ENCODE measurements around the gene GALNT11. TPM values are rescaled to one million over a fixed set of nuclear protein-coding genes. Genes with fewer than 3 reads are reported as not detected.
"Not testable (repeated sequence)": the region's sequence is repeated elsewhere in the genome, so short reads cannot be mapped to it uniquely, and the experiment has no call there.

GALNT11 gene
- total RNA-seq, 2 donors from 2014 or later: 45.9 to 54.4 TPM

DNA sequence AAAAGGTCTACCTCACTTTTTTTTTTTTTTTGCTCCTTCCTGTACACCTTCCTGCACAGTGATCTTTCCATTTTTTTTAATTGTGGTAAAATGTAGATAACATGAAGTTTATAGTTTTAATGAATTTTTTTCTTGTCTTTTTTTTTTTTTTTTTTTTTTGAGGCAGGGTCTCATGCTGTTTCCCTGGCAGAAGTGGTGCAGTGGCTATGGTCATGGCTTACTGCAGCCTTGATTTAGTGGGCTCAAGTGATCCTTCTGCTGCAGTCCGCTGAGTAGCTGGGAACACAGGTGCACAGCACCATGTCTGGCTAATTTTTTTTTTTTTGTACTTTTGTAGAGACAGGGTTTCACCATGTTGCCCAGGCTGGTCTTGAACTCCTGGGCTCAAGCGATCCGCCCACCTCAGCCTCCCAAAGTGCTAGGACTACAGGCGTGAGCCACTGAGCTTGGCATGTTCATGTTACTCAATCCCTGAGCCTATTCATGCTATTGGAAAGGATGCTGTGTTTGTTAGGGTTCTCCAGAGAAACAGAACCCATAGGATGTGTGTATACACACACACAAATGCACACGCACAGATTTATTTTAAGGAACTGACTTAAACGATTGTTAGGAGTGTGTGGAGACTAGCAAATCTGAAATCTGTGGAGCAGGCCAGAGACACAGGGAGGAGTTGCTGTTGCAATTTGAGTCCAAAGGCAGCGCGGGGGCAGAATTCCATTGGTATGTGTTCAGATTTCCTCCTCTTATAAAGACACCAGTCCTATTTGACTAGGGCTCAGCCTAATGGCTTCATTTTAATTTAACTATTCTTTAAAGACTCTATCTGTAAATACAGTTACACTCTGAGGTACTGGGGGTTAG, 29.1 kb downstream of the GALNT11 start:
- H3K9me3 ChIP-seq: no peaks in the 10 kb centered on the region
- no peak overlapping the region for H3K27ac ChIP-seq
- H3K4me1 ChIP-seq: no peaks in the 10 kb centered on the region
- H3K36me3 ChIP-seq (replicated peaks in 1 of 2; ENCODE audit: insufficient read depth in 1 of 2, low read depth in 2 of 2): no peaks in the 10 kb centered on the region
- ATAC-seq: no peak
- peak in 2 of 4 donors; percentile 20 to 32 for DNase-seq
- 88 to 90% methylated on average over 8 of the region's 8 CpGs for WGBS, 2 donors
- H3K27me3 ChIP-seq: no peaks in the 10 kb centered on the region
- TF ChIP-seq, protein P1, sequence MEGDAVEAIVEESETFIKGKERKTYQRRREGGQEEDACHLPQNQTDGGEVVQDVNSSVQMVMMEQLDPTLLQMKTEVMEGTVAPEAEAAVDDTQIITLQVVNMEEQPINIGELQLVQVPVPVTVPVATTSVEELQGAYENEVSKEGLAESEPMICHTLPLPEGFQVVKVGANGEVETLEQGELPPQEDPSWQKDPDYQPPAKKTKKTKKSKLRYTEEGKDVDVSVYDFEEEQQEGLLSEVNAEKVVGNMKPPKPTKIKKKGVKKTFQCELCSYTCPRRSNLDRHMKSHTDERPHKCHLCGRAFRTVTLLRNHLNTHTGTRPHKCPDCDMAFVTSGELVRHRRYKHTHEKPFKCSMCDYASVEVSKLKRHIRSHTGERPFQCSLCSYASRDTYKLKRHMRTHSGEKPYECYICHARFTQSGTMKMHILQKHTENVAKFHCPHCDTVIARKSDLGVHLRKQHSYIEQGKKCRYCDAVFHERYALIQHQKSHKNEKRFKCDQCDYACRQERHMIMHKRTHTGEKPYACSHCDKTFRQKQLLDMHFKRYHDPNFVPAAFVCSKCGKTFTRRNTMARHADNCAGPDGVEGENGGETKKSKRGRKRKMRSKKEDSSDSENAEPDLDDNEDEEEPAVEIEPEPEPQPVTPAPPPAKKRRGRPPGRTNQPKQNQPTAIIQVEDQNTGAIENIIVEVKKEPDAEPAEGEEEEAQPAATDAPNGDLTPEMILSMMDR (IDR thresholded peaks at IDR 0.05): no peak
- no peak for TF ChIP-seq POLR2A (IDR thresholded peaks at IDR 0.05)
- no peak overlapping the region for H3K4me3 ChIP-seq
- intact Hi-C loops (cut with DNase I): no loop called here

DNA sequence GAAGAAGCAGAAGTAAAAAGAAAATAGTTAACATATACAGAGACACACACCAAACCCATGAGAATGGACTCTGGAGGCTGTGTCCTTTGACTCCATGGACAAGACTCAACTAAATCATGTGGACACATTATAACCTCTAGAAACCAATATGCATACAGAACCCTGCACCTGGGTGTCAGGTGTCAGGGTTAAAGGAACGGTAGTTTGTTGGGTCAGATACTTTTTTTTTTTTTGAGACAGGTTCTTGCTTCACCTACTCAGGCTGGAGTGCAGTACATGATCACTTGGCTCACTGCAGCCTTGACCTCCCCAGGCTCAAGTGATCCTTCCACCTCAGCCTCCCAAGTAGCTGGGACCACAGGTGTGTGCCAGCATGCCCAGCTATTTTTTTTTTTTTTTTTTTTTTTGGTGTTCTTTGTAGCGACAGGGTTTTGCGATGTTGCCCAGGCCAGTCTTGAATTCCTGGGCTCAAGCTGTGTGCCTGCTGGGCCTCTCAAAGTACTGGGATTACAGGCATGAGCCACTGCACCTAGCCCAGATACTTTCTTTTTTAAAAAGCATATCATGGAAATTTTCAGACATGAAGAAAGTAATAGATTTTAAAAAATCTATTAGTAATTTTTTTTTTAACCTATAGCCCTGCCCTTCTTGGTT, 31.3 kb downstream of the GALNT11 start:
- H3K4me1 ChIP-seq: no peaks in the 10 kb centered on the region
- DNase-seq: no peak
- H3K27ac ChIP-seq: no peak overlapping the region
- ATAC-seq: no peak
- no peak overlapping the region for H3K4me3 ChIP-seq
- H3K9me3 ChIP-seq: no peaks in the 10 kb centered on the region
- no peaks in the 10 kb centered on the region for H3K27me3 ChIP-seq
- H3K36me3 ChIP-seq (replicated peaks in 1 of 2; ENCODE audit: insufficient read depth in 1 of 2, low read depth in 2 of 2): no peaks in the 10 kb centered on the region
- no peak for TF ChIP-seq POLR2A (IDR thresholded peaks at IDR 0.05)
- intact Hi-C loops (cut with DNase I): no loop called here
- WGBS, 2 donors: 72 to 75% methylated on average over 3 of the region's 3 CpGs

- Histone ChIP-seq H3K36me3 (replicated peaks in 1 of 2; ENCODE audit: insufficient read depth in 1 of 2, low read depth in 2 of 2) (no peaks in the 10 kb centered on the region), H3K4me1 (no peaks in the 10 kb centered on the region), H3K27me3 (no peaks in the 10 kb centered on the region), H3K4me3 (no peak overlapping the region), H3K27ac (no peak overlapping the region), H3K9me3 (no peaks in the 10 kb centered on the region)
- no peak for TF ChIP-seq POLR2A (IDR thresholded peaks at IDR 0.05)
- intact Hi-C loops (cut with DNase I): no loop called here
- 87 to 96% methylated on average over 1 of the region's 1 CpG for WGBS, 2 donors
- DNase-seq: no peak
- no peak for ATAC-seq
These were observed 33.8 kb downstream of the GALNT11 start for GRCh38 chr7:152059311-152059710.

- H3K36me3 ChIP-seq (replicated peaks in 1 of 2; ENCODE audit: insufficient read depth in 1 of 2, low read depth in 2 of 2); intact Hi-C loops (cut with DNase I); H3K27me3 ChIP-seq; H3K27ac ChIP-seq; H3K4me1 ChIP-seq; H3K9me3 ChIP-seq; H3K4me3 ChIP-seq; DNase-seq; ATAC-seq: not testable (repeated sequence)
- 100% methylated on average over 1 to 2 of the region's 2 CpGs for WGBS, 2 donors
These were observed 35.6 kb downstream of the GALNT11 start for GRCh38 chr7:152061086-152061485.

DNA sequence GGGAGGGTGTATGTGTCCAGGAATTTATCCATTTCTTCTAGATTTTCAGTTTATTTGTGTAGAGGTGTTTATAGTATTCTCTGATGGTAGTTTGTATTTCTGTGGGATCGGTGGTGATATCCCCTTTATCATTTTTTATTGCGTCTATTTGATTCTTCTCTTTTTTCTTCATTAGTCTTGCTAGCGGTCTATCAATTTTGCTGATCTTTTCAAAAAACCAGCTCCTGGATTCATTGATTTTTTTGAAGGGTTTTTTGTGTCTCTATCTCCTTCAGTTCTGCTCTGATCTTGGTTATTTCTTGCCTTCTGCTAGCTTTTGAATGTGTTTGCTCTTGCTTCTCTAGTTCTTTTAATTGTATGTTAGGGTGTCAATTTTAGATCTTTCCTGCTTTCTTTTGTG, 37.7 kb downstream of the GALNT11 start:
- H3K4me1 ChIP-seq; H3K27ac ChIP-seq; H3K27me3 ChIP-seq; DNase-seq; intact Hi-C loops (cut with DNase I); H3K4me3 ChIP-seq; H3K9me3 ChIP-seq; ATAC-seq; H3K36me3 ChIP-seq (replicated peaks in 1 of 2; ENCODE audit: insufficient read depth in 1 of 2, low read depth in 2 of 2): not testable (repeated sequence)
- 96 to 97% methylated on average over 3 of the region's 3 CpGs for WGBS, 2 donors

DNA sequence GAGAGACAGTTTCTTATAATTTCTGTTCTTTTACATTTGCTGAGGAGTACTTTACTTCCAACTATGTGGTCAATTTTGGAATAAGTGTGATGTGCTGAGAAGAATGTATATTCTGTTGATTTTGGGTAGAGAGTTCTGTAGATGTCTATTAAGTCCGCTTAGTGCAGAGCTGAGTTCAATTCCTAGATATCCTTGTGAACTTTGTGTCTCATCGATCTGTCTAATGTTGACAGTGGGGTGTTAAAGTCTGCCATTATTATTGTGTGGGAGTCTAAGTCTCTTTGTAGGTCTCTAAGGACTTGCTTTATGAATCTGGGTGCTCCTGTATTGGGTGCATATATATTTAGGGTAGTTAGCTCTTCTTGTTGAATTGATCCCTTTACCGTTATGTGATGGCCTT, 38.3 kb downstream of the GALNT11 start:
- H3K27me3 ChIP-seq; ATAC-seq; H3K9me3 ChIP-seq; DNase-seq; intact Hi-C loops (cut with DNase I); H3K4me3 ChIP-seq; H3K4me1 ChIP-seq; H3K27ac ChIP-seq; H3K36me3 ChIP-seq (replicated peaks in 1 of 2; ENCODE audit: insufficient read depth in 1 of 2, low read depth in 2 of 2): not testable (repeated sequence)
- 98% methylated on average over 3 of the region's 3 CpGs for WGBS, 2 donors

- H3K4me1 ChIP-seq; H3K4me3 ChIP-seq; DNase-seq; H3K27ac ChIP-seq; H3K27me3 ChIP-seq; intact Hi-C loops (cut with DNase I); ATAC-seq; H3K9me3 ChIP-seq; H3K36me3 ChIP-seq (replicated peaks in 1 of 2; ENCODE audit: insufficient read depth in 1 of 2, low read depth in 2 of 2): not testable (repeated sequence)
- WGBS, 2 donors: 93 to 97% methylated on average over 5 to 10 of the region's 10 CpGs
These were observed 40.4 kb downstream of the GALNT11 start for GRCh38 chr7:152065800-152066344.
